GOT3 (cell line): ENCODE data around the gene ZNF608.

Experiments used
- DNase-seq: peaks from one replicate; lab custom pipeline; 2025; ENCODE audit warnings: mixed read lengths; lab: John Stamatoyannopoulos, UW

Gene ZNF608

GRCh38 chr5:124714910-124715309 is 31.5 kb downstream of the ZNF608 start:
- DNase-seq, result no peak

GRCh38 chr5:124713595-124713994 is 32.8 kb downstream of the ZNF608 start:
- DNase-seq, result no peak

GRCh38 chr5:124712731-124713305 is 33.6 kb downstream of the ZNF608 start:
- DNase-seq, result no peak

GRCh38 chr5:124708086-124708485 is 38.4 kb downstream of the ZNF608 start:
- no peak for DNase-seq

- no peak for DNase-seq
These were observed 38.9 kb downstream of the ZNF608 start for GRCh38 chr5:124707520-124707919.

GRCh38 chr5:124706729-124707361 is 39.6 kb downstream of the ZNF608 start:
- no peak for DNase-seq

- no peak for DNase-seq
These were observed 40.4 kb downstream of the ZNF608 start for GRCh38 chr5:124706051-124706450.

GRCh38 chr5:124705577-124705976 is 40.9 kb downstream of the ZNF608 start:
- DNase-seq, result no peak

GRCh38 chr5:124704594-124705284 is 41.7 kb downstream of the ZNF608 start:
- no peak for DNase-seq

- DNase-seq, result no peak
These were observed 42.4 kb downstream of the ZNF608 start for GRCh38 chr5:124703995-124704394.

GRCh38 chr5:124702525-124702924 is 43.9 kb downstream of the ZNF608 start:
- DNase-seq, result no peak

GRCh38 chr5:124701873-124702425 is 44.5 kb downstream of the ZNF608 start:
- DNase-seq, result no peak

GRCh38 chr5:124701016-124701415 is 45.4 kb downstream of the ZNF608 start:
- DNase-seq, result no peak

- no peak for DNase-seq
These were observed 46.1 kb downstream of the ZNF608 start for GRCh38 chr5:124700333-124700732.

GRCh38 chr5:124698770-124699169 is 47.7 kb downstream of the ZNF608 start:
- DNase-seq, result no peak

GRCh38 chr5:124697933-124698591 is 48.4 kb downstream of the ZNF608 start:
- no peak for DNase-seq

GRCh38 chr5:124697501-124697900 is 48.9 kb downstream of the ZNF608 start:
- DNase-seq, result no peak

GRCh38 chr5:124696898-124697297 is 49.5 kb downstream of the ZNF608 start:
- no peak for DNase-seq
